ENCODE data around the gene ACTL7B. TPM values are rescaled to one million over a fixed set of nuclear protein-coding genes. Genes with fewer than 3 reads are reported as not detected.

The ACTL7B gene
- total and polyA plus RNA-seq, 2 of the 4 experiments (the other 2 are of a cell fraction), result not detected

GRCh38 chr9:108869092-108869725 is 13.4 kb upstream of the ACTL7B start:
- no peak overlapping the region for H4K91ac ChIP-seq (ENCODE audit: insufficient read depth, low read depth, low read length)
- no peak overlapping the region for H2BK15ac ChIP-seq (ENCODE audit: low read depth, low read length)
- no peak overlapping the region for H4K5ac ChIP-seq (ENCODE audit: low read depth, low read length)
- no peak overlapping the region for H3K23ac ChIP-seq (ENCODE audit: low read depth, low read length)
- no peak overlapping the region for H2AK5ac ChIP-seq (ENCODE audit: low read depth, low read length)
- H3K9me3 ChIP-seq (ENCODE audit: control insufficient read depth, insufficient read depth, low read length), result no peaks in the 10 kb centered on the region; the same call in 1 of the 2 replicates
- H3K18ac ChIP-seq (ENCODE audit: low read depth, low read length), result no peak overlapping the region
- no peak overlapping the region for H3K27ac ChIP-seq (ENCODE audit: insufficient read depth, low read length)
- no peak overlapping the region for H2AFZ ChIP-seq (replicated peaks; ENCODE audit: low read length, poor library complexity)
- peak overlapping the region; percentile 3 for H2AK9ac ChIP-seq (replicated peaks; ENCODE audit: low read depth, low read length, poor library complexity)
- no peak overlapping the region for H2BK20ac ChIP-seq (ENCODE audit: low read depth, low read length)
- no peak overlapping the region for H3K4me2 ChIP-seq (ENCODE audit: low read depth, low read length)
- no peaks in the 10 kb centered on the region for H4K20me1 ChIP-seq (ENCODE audit: insufficient read depth, low read length)
- ChIA-PET CTCF (no interaction called here), POLR2A (ENCODE audit: unreplicated experiment) (no interaction called here)
- no peak overlapping the region for H3K9ac ChIP-seq (ENCODE audit: low read depth, low read length)
- H2BK120ac ChIP-seq (ENCODE audit: low read depth, low read length), result no peak overlapping the region
- intact Hi-C loops (cut with micrococcal nuclease), result no loop called here
- peak; percentile 84 for ATAC-seq (ENCODE audit: low read depth)
- no peak overlapping the region; the same call in 1 of the 2 replicates for H3K4ac ChIP-seq (ENCODE audit: low read depth, low read length)
- H3K56ac ChIP-seq (ENCODE audit: extremely low read depth, insufficient read depth, low read length), result no peak overlapping the region
- DNase-seq, result peak; percentile 36
- H4K8ac ChIP-seq (ENCODE audit: low read depth in 2 of 2, low read length in 2 of 2), result no peak overlapping the region
- peaks cover 5% of the 10 kb centered on the region; the same call in 1 of the 2 replicates for H3K4me1 ChIP-seq (ENCODE audit: control insufficient read depth, insufficient read depth, low read length)
- peaks cover 14% of the 10 kb centered on the region for H3K36me3 ChIP-seq (ENCODE audit: control insufficient read depth, insufficient read depth, low read length)
- BruUV-seq (replicated peaks), result no TSS peak
- no peak overlapping the region for H2BK5ac ChIP-seq (ENCODE audit: low read depth, low read length, poor library complexity, severe bottlenecking)
- H3K27me3 ChIP-seq (ENCODE audit: control insufficient read depth, insufficient read depth, low read length), result no peaks in the 10 kb centered on the region
- TF ChIP-seq USF2 (IDR thresholded peaks at IDR 0.05; ENCODE audit: low read depth, low read length) (peak; percentile 55; the same call in 1 of the 2 replicates), SMC3 (IDR thresholded peaks at IDR 0.05; ENCODE audit: low read depth, low read length) (no peak)
- no peaks in the 10 kb centered on the region for H3K79me1 ChIP-seq (ENCODE audit: low read depth in 1 of 2, low read length in 2 of 2)
- WGBS, 2 experiments (ENCODE audit: extremely low coverage in 2 of 2, insufficient read length in 1 of 2), result 100% methylated on average over 1 of the region's 3 CpGs; no CpG with 5 or more reads in 1 of the 2 experiments
- no peak overlapping the region for H3K4me3 ChIP-seq (ENCODE audit: insufficient read depth, low read depth, low read length)
- dilution Hi-C loops (cut with HindIII; ENCODE audit: low sequenced_read_pairs, unreplicated experiment), result no loop called here
- in situ Hi-C loops (cut with MboI; ENCODE audit: low sequenced_read_pairs), result no loop called here
- H3K14ac ChIP-seq (replicated peaks; ENCODE audit: low read depth, low read length), result no peak overlapping the region
- peaks cover 6% of the 10 kb centered on the region; the same call in 1 of the 2 replicates for H3K9me1 ChIP-seq (ENCODE audit: insufficient read depth, low read length)

Measured in IMR-90 (cell line).